ENCODE data around the gene GIT1. TPM values are rescaled to one million over a fixed set of nuclear protein-coding genes. Genes with fewer than 3 reads are reported as not detected.

The GIT1 gene
- total and polyA plus RNA-seq, 8 donors: 38.7 to 57.3 (median 40.7) TPM

DNA sequence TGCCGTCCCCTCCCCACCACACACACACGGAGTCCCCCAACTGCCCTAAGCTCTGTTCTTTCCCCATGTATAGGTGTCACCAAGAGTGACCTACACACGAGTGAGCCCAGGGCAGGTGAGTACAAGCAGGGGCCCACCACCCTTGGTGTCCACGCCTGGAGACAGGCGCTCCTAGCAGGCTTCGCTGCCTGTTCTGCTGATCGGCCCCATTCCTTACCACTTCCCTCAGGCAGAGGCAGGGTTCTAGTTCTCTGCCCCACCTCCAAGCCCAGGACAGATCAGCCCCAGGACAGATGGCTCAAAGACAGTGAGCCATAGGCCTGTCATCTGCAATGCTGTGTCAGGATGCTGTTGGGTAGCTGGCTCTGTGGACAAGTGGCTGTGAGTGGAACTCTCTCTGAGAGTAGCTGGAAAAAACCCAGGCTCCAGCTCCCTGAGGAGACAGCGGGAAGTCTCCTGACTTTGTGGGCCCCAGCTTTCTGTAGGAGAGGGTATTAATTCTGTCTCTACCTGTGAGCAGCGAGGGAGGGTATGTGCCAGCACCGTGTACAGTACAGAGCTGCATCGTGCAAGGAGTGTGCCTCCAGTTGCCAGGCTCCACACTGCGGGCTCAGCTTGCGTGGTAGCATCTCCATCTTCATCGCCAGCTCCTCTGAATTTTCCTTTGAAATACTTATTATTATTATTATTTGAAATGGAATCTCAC, 20.1 kb downstream of the GIT1 start:
- Histone ChIP-seq H3K27ac (peak overlapping the region; percentile 78 to 87), H3K4me1 (peaks cover 10 to 65% of the 10 kb centered on the region in 2 donors)

GRCh38 chr17:29568331-29569244, 20.9 kb downstream of the GIT1 start, which contains the start of gene TP53I13:
TSS of gene TP53I13 (plus strand) at chr17:29568701. CDS start at chr17:29568759, 58 bp downstream.
- peak within 1 kb of the TSS; percentile 58 to 72 for H3K4me3 ChIP-seq
- peak; percentile 75 for ATAC-seq
- peaks cover 0 to 11% of the 10 kb centered on the region in 2 donors for H3K27me3 ChIP-seq
- peak; percentile 80 to 94 (median 91) for DNase-seq
- H3K27ac ChIP-seq: peak within 1 kb of the TSS; percentile 81 to 87
- intact Hi-C loops (cut with DNase I): no loop called here
- H3K4me1 ChIP-seq: peaks cover 10 to 69% of the 10 kb centered on the region in 2 donors
- no peaks in the 10 kb centered on the region for H3K9me3 ChIP-seq
- TF ChIP-seq, protein P1, sequence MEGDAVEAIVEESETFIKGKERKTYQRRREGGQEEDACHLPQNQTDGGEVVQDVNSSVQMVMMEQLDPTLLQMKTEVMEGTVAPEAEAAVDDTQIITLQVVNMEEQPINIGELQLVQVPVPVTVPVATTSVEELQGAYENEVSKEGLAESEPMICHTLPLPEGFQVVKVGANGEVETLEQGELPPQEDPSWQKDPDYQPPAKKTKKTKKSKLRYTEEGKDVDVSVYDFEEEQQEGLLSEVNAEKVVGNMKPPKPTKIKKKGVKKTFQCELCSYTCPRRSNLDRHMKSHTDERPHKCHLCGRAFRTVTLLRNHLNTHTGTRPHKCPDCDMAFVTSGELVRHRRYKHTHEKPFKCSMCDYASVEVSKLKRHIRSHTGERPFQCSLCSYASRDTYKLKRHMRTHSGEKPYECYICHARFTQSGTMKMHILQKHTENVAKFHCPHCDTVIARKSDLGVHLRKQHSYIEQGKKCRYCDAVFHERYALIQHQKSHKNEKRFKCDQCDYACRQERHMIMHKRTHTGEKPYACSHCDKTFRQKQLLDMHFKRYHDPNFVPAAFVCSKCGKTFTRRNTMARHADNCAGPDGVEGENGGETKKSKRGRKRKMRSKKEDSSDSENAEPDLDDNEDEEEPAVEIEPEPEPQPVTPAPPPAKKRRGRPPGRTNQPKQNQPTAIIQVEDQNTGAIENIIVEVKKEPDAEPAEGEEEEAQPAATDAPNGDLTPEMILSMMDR (IDR thresholded peaks at IDR 0.05): no peak
- peaks cover 0 to 6% of the 10 kb centered on the region in 2 donors for H3K36me3 ChIP-seq

More for the DNA sequence above, 20.1 kb downstream of the GIT1 start:
- intact Hi-C loops (cut with DNase I): no loop called here
- TF ChIP-seq, protein P1 (IDR thresholded peaks at IDR 0.05): no peak
- peaks cover 0 to 14% of the 10 kb centered on the region in 2 donors for H3K36me3 ChIP-seq
- H3K27me3 ChIP-seq: peaks cover 0 to 11% of the 10 kb centered on the region in 2 donors
- DNase-seq (peak in 1 of 4 donors; percentile 61), ATAC-seq (no peak)
- H3K4me3 ChIP-seq: peak overlapping the region; percentile 58 to 72
- no peaks in the 10 kb centered on the region for H3K9me3 ChIP-seq

DNA sequence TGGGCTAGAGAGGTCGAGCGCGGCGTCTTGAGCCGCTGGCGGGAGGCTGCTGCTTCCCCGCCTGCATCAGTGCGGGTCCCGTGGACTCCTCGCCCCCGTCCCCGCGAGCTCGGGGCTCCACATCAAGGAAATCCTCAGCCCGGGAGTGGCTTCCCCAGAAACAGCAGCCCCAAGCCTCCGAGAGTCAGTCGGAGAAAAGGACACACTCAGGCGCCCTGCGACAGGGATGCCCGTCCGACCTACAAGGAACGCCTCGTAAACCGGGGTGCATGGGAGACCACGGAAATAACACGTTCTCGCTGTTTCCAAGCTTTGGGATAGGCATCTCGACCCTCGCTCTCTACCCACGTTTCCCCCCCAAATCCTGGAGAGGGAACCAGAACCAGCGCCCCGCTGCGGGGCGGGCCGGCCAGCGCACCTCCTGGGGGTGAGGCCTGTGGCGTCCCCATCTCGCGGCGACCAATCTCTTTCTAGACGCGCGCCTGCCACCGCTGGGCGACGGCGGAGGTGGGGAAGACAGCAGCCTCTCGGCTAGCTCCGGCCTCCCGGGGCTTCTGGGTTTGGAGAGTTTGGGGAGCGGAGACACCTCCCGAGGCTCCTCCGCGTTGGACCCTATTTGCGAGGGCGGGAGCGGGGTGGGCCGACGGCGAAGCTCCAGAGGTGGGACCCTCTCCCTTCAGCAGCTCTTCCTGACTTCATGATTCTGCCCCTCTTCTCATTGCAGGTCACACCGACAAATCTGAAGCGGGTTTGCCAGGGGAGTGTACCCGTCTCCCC, 21.7 kb downstream of the GIT1 start:
- DNase-seq (peak; percentile 38 to 90 (median 70)), ATAC-seq (peak; percentile 59)
- TF ChIP-seq, protein P1 (IDR thresholded peaks at IDR 0.05): peak; percentile 33 to 41
- intact Hi-C loops (cut with DNase I): no loop called here
- H3K4me3 ChIP-seq: peak overlapping the region; percentile 58 to 72
- peaks cover 0 to 2% of the 10 kb centered on the region in 2 donors for H3K36me3 ChIP-seq
- peak overlapping the region; percentile 81 to 87 for H3K27ac ChIP-seq
- peaks cover 12 to 65% of the 10 kb centered on the region in 2 donors for H3K4me1 ChIP-seq
- H3K9me3 ChIP-seq: no peaks in the 10 kb centered on the region
- peaks cover 0 to 11% of the 10 kb centered on the region in 2 donors for H3K27me3 ChIP-seq

- peak overlapping the region; percentile 58 to 72 for H3K4me3 ChIP-seq
- H3K36me3 ChIP-seq: peaks cover 0 to 5% of the 10 kb centered on the region in 2 donors
- peaks cover 0 to 11% of the 10 kb centered on the region in 2 donors for H3K27me3 ChIP-seq
- ATAC-seq: peak; percentile 3
- H3K9me3 ChIP-seq: no peaks in the 10 kb centered on the region
- intact Hi-C loops (cut with DNase I): no loop called here
- TF ChIP-seq, protein P1 (IDR thresholded peaks at IDR 0.05): no peak
- peak overlapping the region; percentile 81 to 87 for H3K27ac ChIP-seq
- no peak for DNase-seq
- H3K4me1 ChIP-seq: peaks cover 10 to 65% of the 10 kb centered on the region in 2 donors
These were observed 22.2 kb downstream of the GIT1 start for GRCh38 chr17:29567304-29567553.
